ENCODE data around the gene CCDC57.
"Not testable (repeated sequence)": the region's sequence is repeated elsewhere in the genome, so short reads cannot be mapped to it uniquely, and the experiment has no call there.

CCDC57 gene

GRCh38 chr17:82212331-82213250 lies at the start of gene CCDC57:
Gene CCDC57 (minus strand): TSS chr17:82212842. CDS start chr17:82201944, 10,898 bp downstream.
- DNase-seq, result peak in 41 of 42 donors; percentile 44 to 91 (median 78)
- intact Hi-C loops (cut with DNase I), result no loop called here

DNA sequence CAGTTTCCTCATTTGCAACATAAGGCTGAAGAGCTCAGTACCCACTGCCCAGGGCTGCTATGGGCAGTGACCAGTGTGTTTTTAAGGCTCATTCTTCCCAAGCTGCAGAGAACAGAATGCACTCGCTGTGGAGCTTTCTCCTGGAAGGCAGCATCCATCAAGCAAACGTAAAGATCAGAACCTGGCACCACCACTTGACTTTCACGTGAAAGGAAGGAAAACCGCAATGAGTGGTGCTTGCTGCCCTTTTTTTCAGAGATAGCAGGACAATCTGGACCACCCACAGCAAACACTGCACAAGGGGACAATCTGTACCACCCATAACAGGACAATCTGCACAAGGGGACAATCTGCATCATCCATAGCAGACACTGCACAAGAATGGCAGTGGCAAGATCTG lies 49.7 kb upstream of the CCDC57 start:
- no peak for DNase-seq
- intact Hi-C loops (cut with DNase I), result loop anchor here (5.0 kb wide), 1 partner anchor 35 kb away; no protein-coding TSS in a partner anchor

- DNase-seq, result not testable (repeated sequence)
- intact Hi-C loops (cut with DNase I), result loop anchor here (5.0 kb wide), 1 partner anchor 37 kb away; no protein-coding TSS in a partner anchor
Measured at GRCh38 chr17:82259972-82260961, 47.6 kb upstream of the CCDC57 start.

DNA sequence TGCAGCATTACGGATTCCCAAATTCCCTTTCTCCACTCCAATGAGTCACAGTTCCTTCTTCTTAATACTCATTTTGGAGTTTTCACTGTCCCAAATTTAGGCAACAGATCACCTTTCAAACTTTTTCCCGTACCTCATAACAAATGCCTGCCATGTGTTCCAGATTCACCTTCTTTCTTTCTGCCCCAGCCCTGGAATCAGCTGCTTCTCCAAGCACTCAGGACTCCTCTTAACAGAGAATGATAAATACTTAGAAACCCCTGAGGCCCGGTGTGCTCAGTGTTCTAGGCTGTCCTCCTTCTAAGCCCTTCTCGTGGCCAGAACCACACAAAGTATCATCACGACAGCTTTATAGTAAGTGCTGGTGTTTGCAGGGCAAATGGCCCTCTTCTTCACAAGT lies 45.9 kb upstream of the CCDC57 start:
- intact Hi-C loops (cut with DNase I), result no loop called here
- DNase-seq, result no peak

- DNase-seq, result peak; percentile 60 to 91 (median 82)
- intact Hi-C loops (cut with DNase I), result no loop called here
Measured at GRCh38 chr17:82257473-82257872, 44.8 kb upstream of the CCDC57 start.

DNA sequence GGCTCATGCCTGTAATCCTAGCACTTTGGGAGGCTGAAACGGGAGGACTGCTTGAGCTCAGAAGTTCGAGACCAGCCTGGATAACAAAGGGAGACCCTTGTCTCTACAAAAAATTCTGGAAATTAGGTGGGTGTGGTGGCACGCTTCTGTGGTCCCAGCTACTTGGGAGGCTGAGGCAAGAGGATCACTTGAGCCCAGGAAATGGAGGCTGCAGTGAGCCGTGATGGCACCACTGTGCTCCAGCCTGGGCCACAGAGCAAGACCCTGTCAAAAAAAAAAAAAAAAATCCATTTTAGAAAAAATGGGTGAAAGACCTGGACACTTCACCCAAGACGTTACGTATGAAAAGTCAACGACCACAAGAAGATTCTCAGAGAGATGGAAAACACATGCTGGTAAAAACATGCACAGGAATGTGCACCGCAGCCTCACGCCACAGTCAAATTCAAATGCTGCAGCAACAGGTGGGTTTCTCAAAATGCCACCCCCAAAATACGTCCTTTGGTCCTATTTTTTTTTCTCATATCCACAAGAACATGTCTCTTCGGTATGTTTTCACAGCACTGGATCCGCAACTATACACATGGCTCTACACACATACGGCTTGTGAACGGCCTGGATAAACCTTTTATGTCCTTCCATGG lies 43.7 kb upstream of the CCDC57 start:
- intact Hi-C loops (cut with DNase I), result no loop called here
- no peak for DNase-seq

DNA sequence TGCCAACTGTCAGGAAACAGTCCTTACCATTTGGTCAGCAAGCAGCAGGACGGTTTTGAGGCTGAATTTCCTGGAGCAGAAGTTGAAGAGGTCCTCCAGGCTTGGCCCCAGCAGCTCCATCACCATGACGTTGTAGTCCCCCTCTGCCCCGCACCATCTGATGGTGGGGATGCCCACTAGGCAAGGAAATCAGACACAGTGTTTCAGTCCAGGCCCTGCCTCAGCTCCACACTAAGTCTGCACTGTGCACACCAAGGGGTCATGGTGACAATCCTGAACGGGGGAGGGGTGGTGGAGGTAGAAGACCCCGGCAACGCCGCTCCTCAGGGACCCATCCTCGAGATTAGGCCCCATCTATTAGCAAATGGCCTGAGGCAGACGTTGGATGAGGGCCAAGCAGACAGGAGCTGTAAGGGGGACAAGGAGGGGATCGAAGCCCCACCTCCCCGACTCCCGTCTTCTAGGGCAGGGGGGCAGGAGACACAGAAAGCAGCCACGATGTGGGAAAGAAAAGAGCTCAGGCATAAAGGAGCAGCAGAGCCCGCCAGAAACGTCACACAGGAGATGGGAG lies 42.8 kb upstream of the CCDC57 start:
- intact Hi-C loops (cut with DNase I), result no loop called here
- DNase-seq, result no peak

DNA sequence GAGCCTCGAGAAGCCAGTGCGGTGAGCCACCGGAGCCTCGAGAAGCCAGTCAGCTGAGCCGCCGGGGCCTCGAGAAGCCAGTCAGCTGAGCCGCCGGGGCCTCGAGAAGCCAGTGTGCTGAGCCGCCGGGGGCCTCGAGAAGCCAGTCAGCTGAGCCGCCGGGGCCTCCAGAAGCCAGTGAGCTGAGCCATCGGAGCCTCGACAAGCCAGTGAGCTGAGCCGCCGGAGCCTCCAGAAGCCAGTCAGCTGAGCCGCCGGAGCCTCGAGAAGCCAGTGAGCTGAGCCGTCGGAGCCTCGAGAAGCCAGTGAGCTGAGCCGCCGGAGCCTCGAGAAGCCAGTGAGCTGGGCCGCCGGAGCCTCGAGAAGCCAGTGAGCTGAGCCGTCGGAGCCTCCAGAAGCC lies 42.1 kb upstream of the CCDC57 start:
- intact Hi-C loops (cut with DNase I); DNase-seq: not testable (repeated sequence)

- intact Hi-C loops (cut with DNase I); DNase-seq: not testable (repeated sequence)
Measured at GRCh38 chr17:82254096-82254495, 41.5 kb upstream of the CCDC57 start.

- intact Hi-C loops (cut with DNase I), result no loop called here
- DNase-seq, result no peak
Measured at GRCh38 chr17:82253179-82253544, 40.5 kb upstream of the CCDC57 start.

DNA sequence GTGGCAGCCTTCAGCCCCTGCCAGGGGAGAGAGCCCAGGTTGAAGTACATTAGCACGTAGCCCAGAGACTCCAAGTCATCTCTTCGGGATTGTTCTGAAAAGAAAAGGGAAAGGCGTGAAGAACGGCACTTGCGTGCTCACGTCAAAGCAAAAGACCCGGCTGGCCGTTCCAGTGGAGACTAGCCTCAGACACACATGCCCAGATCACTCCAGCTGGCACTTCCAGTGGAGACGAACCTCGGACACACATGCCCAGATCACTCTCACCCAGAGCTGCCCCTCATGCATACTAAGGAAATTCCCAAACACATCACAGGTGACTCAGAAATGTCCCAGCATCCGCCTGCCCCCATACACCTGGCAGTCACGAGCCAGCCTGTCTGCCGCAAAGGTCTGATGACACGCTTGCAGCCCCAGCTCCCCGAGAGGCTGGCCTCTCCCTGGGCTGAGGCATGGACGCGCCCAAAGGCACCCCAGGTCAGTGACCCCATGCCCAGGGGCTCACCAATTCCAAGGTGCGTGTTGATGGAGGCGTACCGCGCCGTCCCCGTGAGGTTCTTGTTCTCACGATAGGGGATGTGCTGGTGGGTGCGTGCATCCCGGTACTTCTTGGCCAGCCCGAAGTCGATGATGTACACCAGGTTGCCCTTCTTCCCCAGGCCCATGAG lies 40.0 kb upstream of the CCDC57 start:
- intact Hi-C loops (cut with DNase I), result no loop called here
- no peak for DNase-seq

GRCh38 chr17:82250868-82251500 lies 38.3 kb upstream of the CCDC57 start:
- intact Hi-C loops (cut with DNase I), result no loop called here
- no peak for DNase-seq

- DNase-seq, result no peak
- intact Hi-C loops (cut with DNase I), result no loop called here
Measured at GRCh38 chr17:82249896-82250581, 37.4 kb upstream of the CCDC57 start.

DNA sequence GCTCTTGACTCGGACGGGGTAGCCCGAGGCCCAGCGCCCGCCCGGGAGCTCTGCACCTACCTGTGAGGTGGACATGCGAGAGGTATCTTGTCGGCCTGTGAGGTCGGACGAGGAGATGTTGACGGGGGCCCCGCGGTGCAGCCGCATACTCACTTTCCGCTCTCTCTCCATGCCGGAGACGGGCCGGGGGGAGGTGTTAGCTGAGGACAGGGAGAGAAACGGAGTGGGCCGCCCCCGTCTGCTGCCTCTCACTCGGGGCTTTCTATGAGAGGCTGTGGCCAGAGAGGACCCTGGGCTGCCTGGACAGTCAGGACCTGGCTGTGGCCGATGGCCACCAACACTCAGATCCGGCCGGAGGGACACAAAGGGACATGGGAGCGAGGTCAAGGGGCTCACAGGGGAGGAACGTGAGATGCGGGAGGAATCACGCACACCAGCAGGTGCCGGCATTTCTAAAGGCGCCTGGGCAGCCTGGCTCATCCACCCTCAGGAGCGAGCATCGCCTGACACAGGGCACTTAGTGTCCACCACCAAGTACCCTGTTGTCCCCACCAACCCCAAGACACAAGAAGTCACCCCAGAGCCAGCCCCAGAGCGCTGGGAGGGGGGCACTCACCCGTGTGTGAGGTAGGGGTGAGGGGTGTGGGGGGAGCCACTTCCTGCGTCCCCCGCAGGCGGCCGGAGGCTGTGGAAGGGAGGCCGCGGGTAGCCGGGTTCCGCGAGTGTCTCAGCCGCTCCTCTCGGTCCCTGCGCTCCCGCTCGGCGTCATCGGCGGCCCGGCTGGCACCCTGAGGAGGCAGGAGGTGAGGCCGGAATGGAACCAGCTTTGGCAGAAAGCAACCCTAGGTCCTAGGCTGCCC lies 36.4 kb upstream of the CCDC57 start:
- DNase-seq, result no peak
- intact Hi-C loops (cut with DNase I), result no loop called here

DNA sequence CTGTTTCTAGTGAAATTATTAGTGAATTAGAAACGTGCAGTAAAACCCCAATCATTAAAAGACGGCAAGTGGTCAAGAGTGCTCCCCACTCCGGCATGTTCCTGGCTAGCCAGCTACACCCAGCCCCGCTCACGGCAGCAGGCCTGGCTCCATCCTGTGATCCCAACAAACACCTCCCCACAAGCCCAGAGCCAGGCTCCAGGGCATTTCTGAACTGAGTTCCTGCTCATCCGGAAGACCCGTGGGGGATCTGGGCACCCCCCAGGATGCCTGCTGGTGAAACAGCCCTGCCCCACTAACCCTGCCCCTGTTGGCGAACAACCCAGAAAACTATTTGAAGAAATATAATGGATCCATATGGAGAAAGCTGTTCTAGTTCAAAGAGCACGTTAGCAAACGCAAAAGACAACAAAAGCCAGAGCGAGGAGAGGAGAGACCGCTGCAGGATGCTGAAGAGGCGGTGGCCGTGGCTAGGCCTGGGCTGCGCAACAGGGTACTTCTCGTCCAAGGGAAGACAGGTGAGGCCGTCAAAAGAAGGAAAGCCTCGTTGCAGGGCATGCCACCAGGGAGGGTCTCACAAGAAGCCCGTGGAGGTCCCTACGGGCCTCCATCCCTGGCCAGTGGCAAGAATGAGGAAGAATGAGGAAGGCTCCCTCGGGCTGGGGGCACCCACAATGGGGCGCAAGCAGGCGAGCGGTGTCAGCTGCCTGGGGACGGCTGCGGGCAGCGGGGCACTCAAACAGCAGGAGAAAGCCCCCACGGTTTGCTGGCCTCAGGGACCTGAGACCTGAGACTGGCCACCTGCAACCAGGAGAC lies 35.4 kb upstream of the CCDC57 start:
- no peak for DNase-seq
- intact Hi-C loops (cut with DNase I), result no loop called here

Measured in head of caudate nucleus (tissue), 42 donors.